ENCODE data around the gene NUP93. TPM values are rescaled to one million over a fixed set of nuclear protein-coding genes. Genes with fewer than 3 reads are reported as not detected.

Gene NUP93
- polyA plus RNA-seq, 1 of the 3 experiments (the other 2 are of a cell fraction): 43.1 TPM

GRCh38 chr16:56787167-56787566 lies 57.2 kb downstream of the NUP93 start:
- Histone ChIP-seq H3K27me3 (ENCODE audit: insufficient read depth) (no peaks in the 10 kb centered on the region), H4K20me1 (ENCODE audit: insufficient read depth) (no peaks in the 10 kb centered on the region), H3K79me2 (ENCODE audit: insufficient read depth) (peaks cover 18% of the 10 kb centered on the region; the same call in 1 of the 2 replicates), H3K9me2 (no peaks in the 10 kb centered on the region), H3K4me2 (no peak overlapping the region), H3F3A (replicated peaks; ENCODE audit: insufficient read depth) (no peaks in the 10 kb centered on the region), H3K9ac (no peak overlapping the region), H2AFZ (ENCODE audit: low read depth) (no peak overlapping the region), H3K36me3 (replicated peaks in 1 of 2; ENCODE audit: control insufficient read depth in 1 of 2, insufficient read depth in 2 of 2, low read length in 1 of 2) (no peaks in the 10 kb centered on the region), H3K4me1 (ENCODE audit: control insufficient read depth in 1 of 2, insufficient read depth in 2 of 2, low read depth in 1 of 2, low read length in 1 of 2) (peaks cover 12 to 15% of the 10 kb centered on the region in 2 experiments; a peak in 3 of 4 replicates), H3K27ac (ENCODE audit: low read depth in 2 of 2, low read length in 1 of 2) (no peak overlapping the region), H3K4me3 (ENCODE audit: low read depth in 2 of 2, low read length in 1 of 2) (no peak overlapping the region), H3K9me3 (no peaks in the 10 kb centered on the region)
- no peak for DNase-seq
- ChIA-PET POLR2A (no interaction called here), CTCF (interaction anchor here (0.7 to 1.6 kb wide), 7 partner anchors 8 to 187 kb away, joined by 3 to 4 read pairs (median 3); no protein-coding TSS in a partner anchor)
- no peak for TF ChIP-seq RFX5 (IDR thresholded peaks at IDR 0.05; ENCODE audit: low read length)
- no peak for TF ChIP-seq EZH2phosphoT487 (IDR thresholded peaks at IDR 0.05; ENCODE audit: borderline replicate concordance, low read depth)
- no peak for TF ChIP-seq EP300 (IDR thresholded peaks at IDR 0.05; ENCODE audit: borderline replicate concordance in 1 of 2, low read depth in 1 of 2, low read length in 1 of 2)
- TF ChIP-seq USF1 (IDR thresholded peaks at IDR 0.05; ENCODE audit: borderline replicate concordance, low read depth): no peak
- no peak for TF ChIP-seq GATA2 (CRISPR knock-in tag; IDR thresholded peaks at IDR 0.05)
- TF ChIP-seq, protein P1, sequence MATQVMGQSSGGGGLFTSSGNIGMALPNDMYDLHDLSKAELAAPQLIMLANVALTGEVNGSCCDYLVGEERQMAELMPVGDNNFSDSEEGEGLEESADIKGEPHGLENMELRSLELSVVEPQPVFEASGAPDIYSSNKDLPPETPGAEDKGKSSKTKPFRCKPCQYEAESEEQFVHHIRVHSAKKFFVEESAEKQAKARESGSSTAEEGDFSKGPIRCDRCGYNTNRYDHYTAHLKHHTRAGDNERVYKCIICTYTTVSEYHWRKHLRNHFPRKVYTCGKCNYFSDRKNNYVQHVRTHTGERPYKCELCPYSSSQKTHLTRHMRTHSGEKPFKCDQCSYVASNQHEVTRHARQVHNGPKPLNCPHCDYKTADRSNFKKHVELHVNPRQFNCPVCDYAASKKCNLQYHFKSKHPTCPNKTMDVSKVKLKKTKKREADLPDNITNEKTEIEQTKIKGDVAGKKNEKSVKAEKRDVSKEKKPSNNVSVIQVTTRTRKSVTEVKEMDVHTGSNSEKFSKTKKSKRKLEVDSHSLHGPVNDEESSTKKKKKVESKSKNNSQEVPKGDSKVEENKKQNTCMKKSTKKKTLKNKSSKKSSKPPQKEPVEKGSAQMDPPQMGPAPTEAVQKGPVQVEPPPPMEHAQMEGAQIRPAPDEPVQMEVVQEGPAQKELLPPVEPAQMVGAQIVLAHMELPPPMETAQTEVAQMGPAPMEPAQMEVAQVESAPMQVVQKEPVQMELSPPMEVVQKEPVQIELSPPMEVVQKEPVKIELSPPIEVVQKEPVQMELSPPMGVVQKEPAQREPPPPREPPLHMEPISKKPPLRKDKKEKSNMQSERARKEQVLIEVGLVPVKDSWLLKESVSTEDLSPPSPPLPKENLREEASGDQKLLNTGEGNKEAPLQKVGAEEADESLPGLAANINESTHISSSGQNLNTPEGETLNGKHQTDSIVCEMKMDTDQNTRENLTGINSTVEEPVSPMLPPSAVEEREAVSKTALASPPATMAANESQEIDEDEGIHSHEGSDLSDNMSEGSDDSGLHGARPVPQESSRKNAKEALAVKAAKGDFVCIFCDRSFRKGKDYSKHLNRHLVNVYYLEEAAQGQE (IDR thresholded peaks at IDR 0.05; ENCODE audit: low read depth, low read length): no peak
- no peak for TF ChIP-seq RCOR1 (IDR thresholded peaks at IDR 0.05; ENCODE audit: low read length)
- no peak for TF ChIP-seq TAF1 (IDR thresholded peaks at IDR 0.05; ENCODE audit: borderline replicate concordance, low read depth, low read length)
- TF ChIP-seq, protein P2, sequence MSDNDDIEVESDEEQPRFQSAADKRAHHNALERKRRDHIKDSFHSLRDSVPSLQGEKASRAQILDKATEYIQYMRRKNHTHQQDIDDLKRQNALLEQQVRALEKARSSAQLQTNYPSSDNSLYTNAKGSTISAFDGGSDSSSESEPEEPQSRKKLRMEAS (IDR thresholded peaks at IDR 0.05; ENCODE audit: low read depth): no peak
- 94% methylated on average over 6 of the region's 6 CpGs for WGBS (ENCODE audit: low lambda C conversion rate)

DNA sequence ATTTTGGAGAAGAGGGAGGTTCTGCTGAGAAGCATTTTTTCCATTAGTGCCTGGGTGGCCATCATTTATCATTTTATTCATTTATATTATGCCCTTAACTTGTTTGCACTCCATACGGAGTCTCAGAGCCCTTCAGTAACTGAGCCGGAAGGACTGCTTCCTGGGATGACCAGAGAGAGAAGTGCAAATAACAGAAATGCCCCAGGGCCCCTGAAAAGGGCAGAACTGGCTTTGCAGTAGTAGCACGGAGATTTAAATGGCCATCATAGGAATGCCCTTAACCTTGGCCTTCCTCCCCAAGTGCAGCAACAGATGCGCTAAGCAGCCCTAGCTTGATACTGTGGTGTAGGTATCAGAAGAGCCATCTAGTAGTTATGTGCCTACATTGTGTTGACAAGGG lies 58.5 kb downstream of the NUP93 start:
- peaks cover 12% of the 10 kb centered on the region; the same call in 1 of the 2 replicates for H3K79me2 ChIP-seq (ENCODE audit: insufficient read depth)
- no peak for DNase-seq
- WGBS (ENCODE audit: low lambda C conversion rate): 97% methylated on average over 4 of the region's 4 CpGs
- no peak overlapping the region for H3K4me2 ChIP-seq
- no peaks in the 10 kb centered on the region for H3F3A ChIP-seq (replicated peaks; ENCODE audit: insufficient read depth)
- H3K9me2 ChIP-seq: no peaks in the 10 kb centered on the region
- H2AFZ ChIP-seq (ENCODE audit: low read depth): no peak overlapping the region
- H4K20me1 ChIP-seq (ENCODE audit: insufficient read depth): no peaks in the 10 kb centered on the region
- H3K9ac ChIP-seq: no peak overlapping the region
- H3K27ac ChIP-seq (ENCODE audit: low read depth in 2 of 2, low read length in 1 of 2): no peak overlapping the region
- CTCF ChIA-PET: interaction anchor here (1.2 to 2.7 kb wide), 5 partner anchors 11 to 87 kb away, joined by 3 to 19 read pairs (median 7); no protein-coding TSS in a partner anchor
- H3K36me3 ChIP-seq (replicated peaks in 1 of 2; ENCODE audit: control insufficient read depth in 1 of 2, insufficient read depth in 2 of 2, low read length in 1 of 2): no peaks in the 10 kb centered on the region
- POLR2A ChIA-PET: no interaction called here
- no peak overlapping the region for H3K4me3 ChIP-seq (ENCODE audit: low read depth in 2 of 2, low read length in 1 of 2)
- H3K9me3 ChIP-seq: no peaks in the 10 kb centered on the region
- peaks cover 5 to 21% of the 10 kb centered on the region in 2 experiments; a peak in 3 of 4 replicates for H3K4me1 ChIP-seq (ENCODE audit: control insufficient read depth in 1 of 2, insufficient read depth in 2 of 2, low read depth in 1 of 2, low read length in 1 of 2)
- TF ChIP-seq RCOR1 (IDR thresholded peaks at IDR 0.05; ENCODE audit: low read length) (no peak), MXI1 (IDR thresholded peaks at IDR 0.05; ENCODE audit: low read depth, low read length) (no peak), FOXJ3 (CRISPR knock-in tag; IDR thresholded peaks at IDR 0.05) (no peak), ELF1 (IDR thresholded peaks at IDR 0.05) (no peak), MEF2A (IDR thresholded peaks at IDR 0.05; ENCODE audit: borderline replicate concordance, low read depth) (no peak), USF1 (IDR thresholded peaks at IDR 0.05; ENCODE audit: borderline replicate concordance, low read depth) (no peak), EP300 (IDR thresholded peaks at IDR 0.05; ENCODE audit: borderline replicate concordance in 1 of 2, low read depth in 1 of 2, low read length in 1 of 2) (no peak)
- TF ChIP-seq, protein P3, sequence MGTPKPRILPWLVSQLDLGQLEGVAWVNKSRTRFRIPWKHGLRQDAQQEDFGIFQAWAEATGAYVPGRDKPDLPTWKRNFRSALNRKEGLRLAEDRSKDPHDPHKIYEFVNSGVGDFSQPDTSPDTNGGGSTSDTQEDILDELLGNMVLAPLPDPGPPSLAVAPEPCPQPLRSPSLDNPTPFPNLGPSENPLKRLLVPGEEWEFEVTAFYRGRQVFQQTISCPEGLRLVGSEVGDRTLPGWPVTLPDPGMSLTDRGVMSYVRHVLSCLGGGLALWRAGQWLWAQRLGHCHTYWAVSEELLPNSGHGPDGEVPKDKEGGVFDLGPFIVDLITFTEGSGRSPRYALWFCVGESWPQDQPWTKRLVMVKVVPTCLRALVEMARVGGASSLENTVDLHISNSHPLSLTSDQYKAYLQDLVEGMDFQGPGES (IDR thresholded peaks at IDR 0.05; ENCODE audit: low read depth, low read length): no peak
- no peaks in the 10 kb centered on the region for H3K27me3 ChIP-seq (ENCODE audit: insufficient read depth)
